ENCODE measurements around the gene FABP3.

GRCh38 chr1:31400393-31400792 is 27.5 kb upstream of the FABP3 start:
- TF ChIP-seq POLR2A (IDR thresholded peaks at IDR 0.05; ENCODE audit: low read length) (no peak), HOXA7 (CRISPR knock-in tag; IDR thresholded peaks at IDR 0.05) (no peak), CTCF (IDR thresholded peaks at IDR 0.05) (no peak)

All from A549 (cell line).